ENCODE data around the gene PRMT3.
"Not testable (repeated sequence)": the region's sequence is repeated elsewhere in the genome, so short reads cannot be mapped to it uniquely, and the experiment has no call there.

Gene PRMT3

GRCh38 chr11:20518323-20518834 is 130.9 kb downstream of the PRMT3 start:
- DNase-seq, result no peak

DNA sequence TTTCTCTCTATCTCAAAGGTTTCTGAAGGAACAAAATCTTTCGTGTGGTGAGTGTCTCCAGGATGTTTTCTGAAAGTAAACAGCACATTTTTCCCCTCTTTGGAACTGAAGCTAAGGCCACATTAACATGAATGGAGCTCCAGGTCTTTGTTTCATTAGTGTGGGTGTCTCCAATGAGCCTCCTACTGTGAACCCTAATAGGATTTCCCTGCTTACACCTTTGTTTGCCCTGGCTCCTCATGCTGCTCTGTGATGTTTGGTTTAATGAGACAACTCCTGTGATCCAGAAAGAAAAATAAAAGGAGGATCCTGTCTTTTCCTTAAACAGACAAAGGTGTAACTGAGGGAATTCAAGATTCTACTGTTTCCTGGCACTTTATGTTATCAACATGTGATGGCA is 135.0 kb downstream of the PRMT3 start:
- DNase-seq, result no peak

- DNase-seq, result no peak
These were observed 142.2 kb downstream of the PRMT3 start for GRCh38 chr11:20529757-20530156.

GRCh38 chr11:20530942-20531703 is 143.6 kb downstream of the PRMT3 start:
- peak; percentile 39 for DNase-seq

- no peak for DNase-seq
These were observed 147.9 kb downstream of the PRMT3 start for GRCh38 chr11:20535271-20535881.

DNA sequence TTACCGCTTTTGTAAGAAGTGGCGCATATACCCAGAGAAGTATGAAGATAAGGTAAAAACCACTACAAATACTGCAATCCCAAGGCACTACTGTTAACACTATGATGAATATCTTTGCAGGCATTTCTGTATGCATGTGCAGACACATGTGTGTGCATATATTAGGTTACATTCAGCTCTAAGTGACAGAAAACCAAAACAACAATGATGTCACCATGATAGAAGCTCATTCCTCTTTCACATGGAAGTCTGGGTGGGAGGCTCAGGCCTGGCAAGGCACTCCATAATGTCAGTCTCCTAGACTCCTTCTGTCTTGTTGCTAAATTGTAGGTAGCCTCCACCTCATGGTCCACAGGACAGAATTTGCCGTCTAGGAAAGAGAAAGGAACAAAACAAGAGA is 148.8 kb downstream of the PRMT3 start:
- no peak for DNase-seq

DNA sequence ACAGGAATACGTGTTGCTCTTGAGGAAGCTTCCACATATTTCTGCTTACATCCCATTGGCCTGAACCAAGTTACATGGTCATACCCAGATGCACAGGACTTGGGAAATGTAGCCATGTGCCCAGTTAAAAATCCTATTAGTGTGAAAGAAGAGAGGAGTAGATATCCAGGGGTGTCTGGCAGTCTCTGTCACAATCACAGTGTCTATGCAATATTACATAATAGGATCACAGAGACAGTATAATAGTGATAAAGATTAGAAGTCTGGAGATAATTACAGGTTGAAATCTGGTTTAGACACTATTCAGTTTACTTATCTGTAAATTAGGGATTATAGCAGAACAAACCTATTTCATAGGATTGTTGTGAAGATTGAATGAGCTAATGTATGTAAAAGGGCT is 149.3 kb downstream of the PRMT3 start:
- no peak for DNase-seq

DNA sequence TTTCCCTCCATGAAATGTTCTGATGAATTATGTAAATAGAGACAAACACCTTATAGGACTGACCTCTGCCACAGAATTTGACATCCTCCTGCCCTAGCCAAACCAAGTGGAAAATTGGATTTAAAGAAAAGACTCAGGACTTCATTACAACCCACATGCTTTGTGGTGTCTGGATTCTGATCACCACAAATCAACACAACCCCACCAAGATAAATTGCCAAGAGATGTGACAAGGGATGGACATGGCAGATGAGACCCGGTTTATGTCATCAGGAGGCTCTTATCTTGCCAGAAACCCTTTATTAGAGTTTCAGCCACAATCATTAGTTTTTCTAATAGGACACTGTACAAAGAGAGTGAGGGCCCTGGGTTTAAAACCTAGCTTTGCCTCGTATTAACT is 154.0 kb downstream of the PRMT3 start:
- DNase-seq, result no peak

DNA sequence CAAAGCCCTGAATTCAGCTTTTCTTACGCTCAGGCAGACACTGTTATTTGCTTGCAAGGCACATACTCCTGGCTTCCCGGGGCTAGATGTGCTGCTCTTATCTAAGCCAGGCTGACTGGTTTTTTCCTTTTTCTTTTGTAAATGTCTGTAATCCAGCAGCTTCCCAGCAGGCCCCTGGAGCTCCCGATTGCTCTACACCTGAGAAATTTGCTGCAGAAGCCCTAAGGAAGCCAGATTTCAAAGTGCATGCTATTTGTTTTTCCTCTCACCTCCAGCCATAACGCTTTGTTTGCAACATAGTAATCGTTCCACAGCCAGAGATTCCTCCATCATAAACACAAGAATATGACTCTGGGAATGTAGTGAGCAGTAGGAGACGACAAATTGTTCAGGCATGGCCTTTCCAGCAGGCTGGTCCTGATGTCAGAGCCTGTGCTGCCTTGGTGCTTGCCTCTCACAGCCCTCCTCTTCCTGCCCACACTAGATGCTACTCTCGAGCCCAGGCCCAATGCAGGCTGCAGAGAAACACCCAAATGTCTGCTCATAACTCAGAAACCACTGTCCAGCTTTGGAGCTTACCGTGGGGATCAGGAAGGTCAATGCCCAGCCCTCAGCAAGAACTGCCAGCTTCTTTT is 157.2 kb downstream of the PRMT3 start:
- DNase-seq, result no peak

- no peak for DNase-seq
These were observed 159.9 kb downstream of the PRMT3 start for GRCh38 chr11:20547411-20547810.

DNA sequence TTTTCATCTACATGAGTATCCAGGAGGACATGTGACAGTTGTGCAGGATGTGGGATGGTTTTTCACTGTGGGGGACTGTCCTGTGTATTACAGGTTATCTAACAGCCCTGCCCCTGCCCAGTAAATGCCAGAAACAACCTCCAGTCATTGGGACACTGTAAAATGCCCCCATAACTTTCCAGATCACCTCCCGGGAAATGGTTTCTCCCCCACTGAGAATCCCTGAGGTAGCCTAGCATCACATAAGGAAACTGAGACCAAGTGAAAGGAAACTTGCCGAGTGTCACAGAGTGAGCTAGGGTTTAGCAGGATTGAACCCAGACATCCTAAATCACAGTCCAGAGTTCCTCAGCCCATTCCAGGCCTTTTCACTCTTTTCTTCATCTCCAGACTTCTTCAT is 163.6 kb downstream of the PRMT3 start:
- no peak for DNase-seq

- DNase-seq, result no peak
These were observed 168.3 kb downstream of the PRMT3 start for GRCh38 chr11:20555783-20556182.

- DNase-seq, result not testable (repeated sequence)
These were observed 168.9 kb downstream of the PRMT3 start for GRCh38 chr11:20556396-20556795.

- no peak for DNase-seq
These were observed 171.2 kb downstream of the PRMT3 start for GRCh38 chr11:20558741-20559140.

Measured in DMS53 (cell line).